NCI-H187 treated with DMSO at 0.1 percent for 48 hours (cell line): ENCODE measurements around the gene PACS2.

Source experiments
- DNase-seq: peaks from one replicate; lab custom pipeline; 2025; lab: John Stamatoyannopoulos, UW

PACS2 gene

GRCh38 chr14:105440992-105441391 is 126.4 kb downstream of the PACS2 start:
- no peak for DNase-seq

GRCh38 chr14:105442125-105442524 is 127.6 kb downstream of the PACS2 start:
- no peak for DNase-seq

GRCh38 chr14:105442834-105443233 is 128.3 kb downstream of the PACS2 start:
- DNase-seq: no peak

GRCh38 chr14:105444859-105445258 is 130.3 kb downstream of the PACS2 start:
- no peak for DNase-seq

GRCh38 chr14:105445290-105445689 is 130.7 kb downstream of the PACS2 start:
- no peak for DNase-seq

GRCh38 chr14:105445901-105446845 is 131.6 kb downstream of the PACS2 start:
- no peak for DNase-seq

- no peak for DNase-seq
Measured at GRCh38 chr14:105446971-105447370, 132.4 kb downstream of the PACS2 start.
